HepG2 (cell line): ENCODE data around the gene EPN2. TPM values are rescaled to one million over a fixed set of nuclear protein-coding genes. Genes with fewer than 3 reads are reported as not detected.

Source experiments
- ATF5 ChIP-seq: sonication (generic); formaldehyde crosslinking; IDR thresholded peaks from 2 replicates; pipeline ENCODE4 v1.4.0; 2020; ENCODE audit warnings: mild to moderate bottlenecking, low read depth, missing genetic modification reagents
- BCL6 ChIP-seq: IDR thresholded peaks from 2 replicates; pipeline ENCODE4 v1.6.1; 2016; ENCODE audit warnings: missing genetic modification reagents, missing compliant biosample characterization
- CBFB ChIP-seq: sonication (generic); formaldehyde crosslinking; IDR thresholded peaks from 2 replicates; pipeline ENCODE4 v1.4.0; 2020; ENCODE audit warnings: missing genetic modification reagents
- CERS6 ChIP-seq: sonication (generic); formaldehyde crosslinking; IDR thresholded peaks from 2 replicates; pipeline ENCODE4 v1.5.0; 2020; ENCODE audit warnings: missing genetic modification reagents
- E2F5 ChIP-seq: sonication (generic); formaldehyde crosslinking; conservative IDR thresholded peaks from 2 replicates; pipeline ENCODE4 v1.4.0; 2020; ENCODE audit warnings: missing genetic modification reagents
- ELF3 ChIP-seq: IDR thresholded peaks from 2 replicates; pipeline ENCODE4 v1.6.1; 2016; ENCODE audit warnings: missing genetic modification reagents, missing compliant biosample characterization
- HOXA5 ChIP-seq: sonication (generic); formaldehyde crosslinking; IDR thresholded peaks from 2 replicates; pipeline ENCODE4 v1.4.0; 2020; ENCODE audit warnings: missing genetic modification reagents
- MAFF ChIP-seq: IDR thresholded peaks from 2 replicates; pipeline ENCODE4 v1.6.1; 2011; ENCODE audit warnings: low read depth, low read length, improper control_type of control experiment
- PCBP1 ChIP-seq: fragments of 200-400 bp; formaldehyde crosslinking; IDR thresholded peaks from 2 replicates; pipeline ENCODE4 v1.6.1; 2017; ENCODE audit warnings: mild to moderate bottlenecking, low read depth, low read length, borderline replicate concordance
- PRPF4 ChIP-seq: fragments of 200-400 bp; formaldehyde crosslinking; IDR thresholded peaks from 2 replicates; pipeline ENCODE4 v1.6.1; 2016; ENCODE audit warnings: low read length, low read depth; ENCODE audit not compliant: poor library complexity, severe bottlenecking
- RXRA ChIP-seq: sonication (generic); formaldehyde crosslinking; IDR thresholded peaks from 2 replicates; pipeline ENCODE4 v1.5.1; 2020; ENCODE audit warnings: missing genetic modification reagents
- SSRP1 ChIP-seq: IDR thresholded peaks from 2 replicates; pipeline ENCODE4 v1.6.1; 2016; ENCODE audit warnings: control low read depth
- ZNF138 ChIP-seq: sonication (generic); formaldehyde crosslinking; IDR thresholded peaks from 2 replicates; pipeline ENCODE4 v1.5.0; 2020; ENCODE audit warnings: mild to moderate bottlenecking, low read depth, missing genetic modification reagents
- ZNF235 ChIP-seq: sonication (generic); formaldehyde crosslinking; IDR thresholded peaks from 2 replicates; pipeline ENCODE4 v1.8.1; 2023; ENCODE audit warnings: mild to moderate bottlenecking, missing genetic modification reagents, borderline replicate concordance
- ZNF333 ChIP-seq: sonication (generic); formaldehyde crosslinking; IDR thresholded peaks from 2 replicates; pipeline ENCODE4 v1.4.0; 2020; ENCODE audit warnings: mild to moderate bottlenecking, missing genetic modification reagents, borderline replicate concordance
- ZNF432 ChIP-seq: sonication (generic); formaldehyde crosslinking; IDR thresholded peaks from 2 replicates; pipeline ENCODE4 v1.5.0; 2020; ENCODE audit warnings: missing genetic modification reagents, mild to moderate bottlenecking, borderline replicate concordance
- ZNF446 ChIP-seq: sonication (generic); formaldehyde crosslinking; IDR thresholded peaks from 2 replicates; pipeline ENCODE4 v1.5.0; 2020; ENCODE audit warnings: mild to moderate bottlenecking, missing genetic modification reagents
- ZNF468 ChIP-seq: sonication (generic); formaldehyde crosslinking; IDR thresholded peaks from 2 replicates; pipeline ENCODE4 v1.8.0; 2022; ENCODE audit warnings: mild to moderate bottlenecking, moderate library complexity, missing genetic modification reagents
- ZNF556 ChIP-seq: sonication (generic); formaldehyde crosslinking; IDR thresholded peaks from 2 replicates; pipeline ENCODE4 v1.4.0; 2020; ENCODE audit warnings: mild to moderate bottlenecking, missing genetic modification reagents, borderline replicate concordance
- ZNF672 ChIP-seq: sonication (generic); formaldehyde crosslinking; IDR thresholded peaks from 2 replicates; pipeline ENCODE4 v1.8.1; 2022; ENCODE audit warnings: missing genetic modification reagents
- ZSCAN20 ChIP-seq: sonication (generic); formaldehyde crosslinking; IDR thresholded peaks from 2 replicates; pipeline ENCODE4 v1.4.0; 2020; ENCODE audit warnings: missing genetic modification reagents, mild to moderate bottlenecking, borderline replicate concordance
- polyA plus RNA-seq, 8 experiments: library from polyadenylated mRNA; depleted of rRNA in 3 of 8; stranded (reverse) in 7 of 8; unstranded in 1 of 8; fragments of >200 nt; fragmentation: Illumina TruSeq in 4 of 8; extraction: Trizol in 4 of 8; gene quantifications; 2 replicates each; pipeline versions ENCODE4 v1.2.1 to v1.2.3, GENCODE V29; 2011 to 2016; ENCODE audit warnings: low read depth in 4 of 8, missing spikeins in 1 of 8, mixed read lengths in 1 of 8; ENCODE audit not compliant: insufficient read depth in 1 of 8
- total RNA-seq, 5 experiments: library from RNA; depleted of rRNA; stranded (reverse); fragments of >200 nt; fragmentation: Illumina TruSeq; extraction: Trizol; gene quantifications; 2 replicates each; pipeline ENCODE4 v1.2.3, GENCODE V29; 2016; ENCODE audit warnings: low read depth in 1 of 5
- TF ChIP-seq, protein P1 (sequence below): sonication (generic); formaldehyde crosslinking; IDR thresholded peaks from 2 replicates; pipeline ENCODE4 v1.8.0; 2022; ENCODE audit warnings: missing genetic modification reagents, mild to moderate bottlenecking, borderline replicate concordance

The EPN2 gene
- total and polyA plus RNA-seq, 2 of the 13 experiments (the other 11 are each of a cell fraction or from before 2014, with no cell fraction given), result 7.8 to 19.2 TPM

DNA sequence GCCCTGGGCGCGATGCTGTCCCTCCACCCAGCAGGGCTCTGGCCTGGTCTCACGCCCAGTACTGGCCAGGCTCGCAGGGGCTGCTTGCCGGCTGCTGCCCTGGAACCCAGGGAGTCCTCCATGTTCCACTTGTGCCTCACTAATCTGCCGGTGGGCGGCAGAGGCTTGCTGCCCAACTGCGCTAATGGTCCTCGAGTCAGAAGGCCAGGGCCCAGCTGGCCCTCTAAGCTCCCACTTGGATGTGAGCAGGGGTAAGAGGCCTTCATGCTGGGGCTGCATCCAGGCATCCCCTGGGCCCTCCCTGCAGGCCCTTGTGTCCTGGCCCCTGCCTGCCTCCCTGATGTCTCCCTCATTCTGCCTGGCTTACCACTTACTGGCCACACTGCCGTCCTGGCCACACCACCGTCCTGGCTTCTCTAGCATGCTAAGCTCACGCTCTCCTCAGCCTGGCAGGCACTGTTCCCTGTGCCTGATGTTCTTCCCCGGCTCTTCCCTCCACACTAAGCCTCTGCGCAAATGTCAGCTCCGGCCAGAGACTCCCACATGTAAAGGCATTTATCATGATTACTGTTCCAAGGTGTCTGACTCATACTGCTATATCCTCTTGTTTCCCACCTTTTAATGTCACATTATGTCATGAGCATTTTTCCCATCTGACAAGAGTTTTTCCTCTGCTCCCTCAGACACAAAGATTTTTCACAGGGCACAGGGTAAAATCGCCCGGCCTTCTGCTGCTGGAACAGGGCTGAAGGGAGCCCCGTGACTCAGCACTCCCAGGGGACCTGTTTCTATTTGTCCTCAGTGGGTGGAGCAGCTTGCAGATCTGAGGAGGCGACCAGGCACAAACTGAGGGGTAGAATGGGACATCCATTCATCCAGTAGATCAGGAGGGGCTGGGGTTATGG lies 109.4 kb downstream of the EPN2 start (continued):
- TF ChIP-seq E2F5, result no peak
- TF ChIP-seq ELF3 (CRISPR knock-in tag), result no peak
- no peak for TF ChIP-seq ZNF235 (CRISPR knock-in tag)
- no peak for TF ChIP-seq BCL6 (CRISPR knock-in tag)
- no peak for TF ChIP-seq ZNF672 (CRISPR knock-in tag)
- no peak for TF ChIP-seq HOXA5 (CRISPR knock-in tag)
- no peak for TF ChIP-seq ZNF138 (CRISPR knock-in tag)
- TF ChIP-seq CBFB (CRISPR knock-in tag), result no peak
- no peak for TF ChIP-seq ZNF468 (CRISPR knock-in tag)
- TF ChIP-seq MAFF, result 0 out of 2 replicates have a peak, but pooled peaks have one; percentile 31
- no peak for TF ChIP-seq PRPF4
- TF ChIP-seq ZSCAN20 (CRISPR knock-in tag), result no peak
- no peak for TF ChIP-seq ZNF446 (CRISPR knock-in tag)
- no peak for TF ChIP-seq PCBP1
- TF ChIP-seq ATF5, result no peak
- TF ChIP-seq ZNF556 (CRISPR knock-in tag), result no peak
- TF ChIP-seq RXRA, result no peak
- TF ChIP-seq ZNF333 (CRISPR knock-in tag), result no peak
- TF ChIP-seq, protein P1, sequence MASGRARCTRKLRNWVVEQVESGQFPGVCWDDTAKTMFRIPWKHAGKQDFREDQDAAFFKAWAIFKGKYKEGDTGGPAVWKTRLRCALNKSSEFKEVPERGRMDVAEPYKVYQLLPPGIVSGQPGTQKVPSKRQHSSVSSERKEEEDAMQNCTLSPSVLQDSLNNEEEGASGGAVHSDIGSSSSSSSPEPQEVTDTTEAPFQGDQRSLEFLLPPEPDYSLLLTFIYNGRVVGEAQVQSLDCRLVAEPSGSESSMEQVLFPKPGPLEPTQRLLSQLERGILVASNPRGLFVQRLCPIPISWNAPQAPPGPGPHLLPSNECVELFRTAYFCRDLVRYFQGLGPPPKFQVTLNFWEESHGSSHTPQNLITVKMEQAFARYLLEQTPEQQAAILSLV (CRISPR knock-in tag), result peak; percentile 40; the same call in 1 of the 2 replicates
- no peak for TF ChIP-seq CERS6
- no peak for TF ChIP-seq ZNF432 (CRISPR knock-in tag)
- TF ChIP-seq SSRP1 (CRISPR knock-in tag), result no peak
